HK-2 (cell line): Measurements from ENCODE around the gene SMAD6.
A peak's percentile ranks its signal among the peaks of the same experiment; 100 is the strongest.

Experiments used
- DNase-seq: peaks from one replicate; pipeline ENCODE4 v3.0.0-alpha.2; 2018; ENCODE audit not compliant: unreplicated experiment

SMAD6 gene

GRCh38 chr15:66758844-66759243 lies 56.8 kb downstream of the SMAD6 start:
- no peak for DNase-seq

DNA sequence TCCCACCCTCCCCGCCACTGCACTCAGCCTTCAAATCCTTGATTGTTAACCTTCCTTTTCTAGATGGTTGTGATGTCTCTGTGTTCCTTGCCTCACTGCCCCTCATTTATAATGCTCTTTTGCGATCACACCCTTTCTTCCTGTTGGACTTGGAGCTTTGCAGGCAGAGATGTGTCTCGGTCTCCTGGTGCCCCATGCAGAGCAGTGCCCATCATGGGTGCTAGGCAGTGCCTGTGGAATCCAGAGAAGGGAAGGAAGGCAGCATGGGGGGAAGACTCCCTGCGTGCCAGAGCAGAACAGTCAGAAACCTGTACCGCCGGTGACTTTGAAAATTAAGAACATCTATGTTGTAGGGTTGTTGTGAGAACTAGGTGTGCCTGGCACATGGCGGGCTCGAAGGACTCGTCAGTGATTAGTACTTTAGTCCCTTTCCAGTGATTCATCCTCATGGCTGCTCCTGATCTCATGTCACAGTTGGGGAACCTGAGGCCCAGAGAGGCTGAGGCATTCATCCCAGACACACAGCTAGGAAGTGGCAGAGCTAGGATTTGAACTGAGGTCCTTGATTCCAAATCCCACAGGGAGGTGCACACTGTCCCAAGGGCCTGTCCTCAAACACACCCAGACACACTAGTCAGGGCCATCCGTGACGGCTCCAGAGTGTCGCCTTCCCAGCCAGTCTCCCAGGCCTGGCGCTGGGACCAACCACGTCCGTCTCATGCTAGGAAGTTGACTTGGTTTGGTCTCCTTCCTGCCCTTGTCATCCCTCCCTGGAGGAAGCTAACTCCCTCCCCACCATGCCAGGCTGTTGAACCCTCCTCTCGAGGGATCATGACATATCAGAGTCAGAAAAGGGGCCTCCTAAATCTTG lies 58.3 kb downstream of the SMAD6 start:
- DNase-seq: no peak

DNA sequence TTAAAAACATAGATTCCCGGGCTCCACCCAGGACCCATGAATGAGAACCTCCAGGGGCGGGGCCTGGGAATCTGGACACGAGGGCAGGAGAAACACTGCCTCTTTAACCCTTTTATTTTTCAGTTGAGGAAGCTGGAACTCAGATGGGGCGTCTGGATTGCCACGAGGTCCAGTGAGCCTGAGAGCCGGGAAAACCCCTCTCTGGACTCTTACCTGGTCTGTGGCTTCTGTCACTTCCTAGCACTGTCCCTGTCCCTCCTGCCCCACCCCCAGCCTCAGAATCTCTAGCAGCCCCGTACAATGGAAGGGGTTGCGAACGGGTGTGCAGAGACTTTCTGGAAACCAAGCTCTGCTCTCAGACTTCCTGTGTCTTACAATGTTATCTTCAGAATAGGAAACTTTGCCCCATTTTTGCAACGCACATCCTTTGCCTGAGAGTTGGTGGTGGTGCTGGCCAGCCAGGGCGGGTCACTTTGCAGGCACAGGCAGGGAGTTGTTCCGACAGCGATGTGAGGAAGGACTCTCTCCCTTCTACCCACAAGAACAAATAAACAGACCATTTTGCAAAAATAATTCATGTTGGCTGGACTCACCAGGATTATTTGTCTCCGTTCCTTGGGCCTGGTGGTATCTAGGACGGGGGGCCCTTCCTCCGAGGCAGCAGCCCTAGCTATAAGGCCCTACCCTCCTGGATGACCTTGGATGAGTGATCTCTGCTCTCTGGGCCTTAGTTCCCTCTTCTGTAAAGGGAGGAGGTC lies 59.1 kb downstream of the SMAD6 start:
- DNase-seq: no peak

DNA sequence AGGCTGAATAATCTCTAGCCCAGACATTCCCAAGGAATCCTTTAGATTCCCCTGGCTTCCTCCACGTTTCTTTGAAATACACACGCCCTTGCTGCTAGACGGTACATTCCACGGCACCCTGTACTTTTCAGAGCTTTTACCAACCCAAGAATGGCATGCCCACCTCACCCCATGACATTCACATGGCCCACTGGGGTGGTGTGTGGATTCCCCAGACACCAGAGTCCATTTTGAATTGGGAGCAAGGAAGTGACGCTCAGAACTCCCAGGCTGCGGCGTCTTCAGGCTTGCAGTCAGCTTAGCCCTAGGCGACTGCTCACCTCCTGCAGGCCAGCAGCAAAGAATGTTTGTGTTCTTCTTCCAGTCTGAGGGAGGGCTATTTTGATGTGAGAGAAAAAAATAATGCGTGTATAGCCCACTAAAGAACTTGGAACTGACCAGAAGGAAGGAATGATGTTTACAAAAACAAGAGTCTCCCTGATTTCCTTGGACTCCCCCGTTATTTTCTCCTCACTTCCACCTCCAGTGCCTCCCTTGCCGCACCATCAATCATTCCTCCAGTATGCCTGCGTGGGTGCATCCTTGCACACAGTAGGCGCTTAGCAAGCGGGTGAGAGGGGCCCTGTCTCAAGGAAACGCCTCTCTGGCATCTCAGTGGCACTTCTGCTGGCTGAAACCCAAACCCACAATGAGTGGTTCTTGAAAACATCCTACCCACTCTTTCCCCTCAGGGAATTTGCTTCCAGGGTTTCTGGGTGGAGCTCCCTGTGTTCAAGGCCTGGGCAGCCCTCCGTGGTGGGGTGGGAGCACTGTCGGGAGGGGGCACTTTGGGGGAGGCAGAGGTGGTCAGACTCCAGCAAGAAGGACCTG lies 59.9 kb downstream of the SMAD6 start:
- DNase-seq: no peak

DNA sequence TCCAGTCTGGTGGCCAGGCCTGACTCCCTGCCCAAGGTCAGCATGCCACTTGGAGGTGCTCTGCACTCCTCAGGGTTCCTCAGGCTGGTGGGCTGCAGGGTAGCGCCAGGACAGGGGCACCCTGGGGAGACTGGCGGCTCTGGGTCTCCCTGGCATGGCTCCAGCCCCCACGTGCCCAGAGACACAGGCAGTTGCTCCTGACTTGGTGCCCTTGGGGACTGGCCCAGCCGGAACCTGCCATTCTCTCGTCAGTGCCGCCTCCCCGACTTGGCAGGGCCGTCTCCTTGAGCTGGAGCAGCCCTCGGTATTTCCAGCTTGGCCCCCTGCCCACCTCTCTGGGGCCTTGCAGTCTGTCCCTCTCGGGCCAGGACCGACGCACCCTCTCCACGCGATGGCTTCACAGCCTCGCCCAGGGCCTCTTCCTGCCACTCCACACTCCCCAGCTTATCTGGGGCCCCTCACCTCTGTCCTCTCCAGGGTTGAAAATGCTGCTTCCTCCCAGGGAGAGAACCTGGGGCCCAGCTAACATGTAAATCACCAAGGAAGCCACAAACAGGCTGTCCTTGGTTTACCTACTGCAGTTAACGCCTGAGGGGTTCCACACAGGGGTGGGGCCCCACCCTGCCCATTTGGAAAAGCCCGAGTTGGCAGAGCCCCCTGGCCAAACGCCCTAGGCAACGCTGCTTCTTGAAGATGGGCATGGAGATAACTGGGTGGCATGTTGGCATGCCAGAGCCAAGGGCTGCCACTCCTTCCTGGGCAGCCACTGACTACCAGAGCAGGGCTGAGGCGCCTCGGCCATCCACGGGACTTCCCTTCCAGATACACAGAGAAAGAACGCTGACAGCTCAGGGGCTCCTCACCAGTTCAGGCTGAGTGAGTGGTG lies 61.4 kb downstream of the SMAD6 start:
- no peak for DNase-seq

GRCh38 chr15:66764072-66764786 lies 62.2 kb downstream of the SMAD6 start:
- no peak for DNase-seq

GRCh38 chr15:66765478-66766281 lies 63.6 kb downstream of the SMAD6 start:
- DNase-seq: peak; percentile 92

- DNase-seq: no peak
These were observed 64.5 kb downstream of the SMAD6 start for GRCh38 chr15:66766282-66767230.

- DNase-seq: no peak
These were observed 65.2 kb downstream of the SMAD6 start for GRCh38 chr15:66767240-66767659.

DNA sequence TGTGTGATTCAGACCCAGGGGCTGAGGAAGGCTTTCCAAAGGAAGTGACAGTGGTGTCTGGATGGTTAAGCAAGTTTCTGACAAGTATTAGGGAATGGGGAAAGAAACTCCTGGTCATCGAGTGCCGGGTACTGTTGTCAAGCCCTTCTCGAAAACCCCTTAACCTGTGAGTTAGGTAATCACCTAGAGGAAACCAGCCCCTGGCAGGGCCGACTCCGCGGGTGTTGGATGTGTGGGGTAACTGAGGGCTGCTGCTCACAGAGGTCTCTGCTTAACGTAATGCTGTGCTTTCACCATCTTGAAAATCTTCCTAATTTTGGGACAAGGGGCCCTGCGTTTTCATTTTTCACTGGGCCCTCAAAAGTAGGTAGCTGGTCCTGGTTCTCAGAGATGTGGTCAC lies 67.0 kb downstream of the SMAD6 start:
- DNase-seq: no peak

DNA sequence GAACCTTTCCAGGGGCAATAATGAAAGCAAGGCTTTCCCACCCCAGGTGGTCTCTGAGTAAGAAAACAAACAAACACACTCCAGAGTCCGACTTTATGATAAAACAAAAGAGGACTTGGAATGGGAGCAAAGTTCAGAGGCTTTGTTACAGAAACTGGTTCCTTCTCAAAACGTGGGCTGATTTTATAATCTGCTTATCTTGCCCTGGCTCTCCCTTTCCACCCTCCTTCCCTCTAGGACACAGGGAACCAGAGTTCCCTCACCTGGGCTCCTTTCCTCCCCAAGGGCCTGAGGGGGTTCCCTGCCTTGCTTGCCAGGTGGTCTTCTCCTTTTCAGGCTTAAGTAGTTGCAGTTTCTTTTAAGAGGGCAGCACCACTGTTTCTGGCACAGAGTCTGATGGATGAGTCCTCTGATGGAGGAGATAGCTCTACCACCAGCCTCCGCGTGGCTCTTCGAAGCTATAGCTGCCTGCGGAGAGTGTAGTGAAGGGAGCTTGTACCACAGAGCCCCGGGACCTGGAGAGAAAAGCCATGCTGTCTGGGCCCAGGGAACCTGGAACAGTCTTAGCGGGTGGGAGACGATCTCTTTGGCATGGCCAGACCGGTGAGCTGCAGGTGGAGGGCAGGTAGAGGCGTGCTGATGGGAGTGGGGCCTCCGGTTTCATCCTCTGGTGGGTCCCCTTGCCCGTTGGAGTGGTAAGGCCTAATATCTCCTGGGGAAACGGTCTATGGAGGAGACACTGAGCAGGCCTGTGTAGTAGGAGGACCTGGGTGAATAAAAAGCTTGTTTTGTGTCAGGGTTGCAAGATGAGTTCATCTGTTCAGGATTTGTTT lies 68.7 kb downstream of the SMAD6 start:
- no peak for DNase-seq

GRCh38 chr15:66771351-66771650 lies 69.3 kb downstream of the SMAD6 start:
- DNase-seq: no peak

DNA sequence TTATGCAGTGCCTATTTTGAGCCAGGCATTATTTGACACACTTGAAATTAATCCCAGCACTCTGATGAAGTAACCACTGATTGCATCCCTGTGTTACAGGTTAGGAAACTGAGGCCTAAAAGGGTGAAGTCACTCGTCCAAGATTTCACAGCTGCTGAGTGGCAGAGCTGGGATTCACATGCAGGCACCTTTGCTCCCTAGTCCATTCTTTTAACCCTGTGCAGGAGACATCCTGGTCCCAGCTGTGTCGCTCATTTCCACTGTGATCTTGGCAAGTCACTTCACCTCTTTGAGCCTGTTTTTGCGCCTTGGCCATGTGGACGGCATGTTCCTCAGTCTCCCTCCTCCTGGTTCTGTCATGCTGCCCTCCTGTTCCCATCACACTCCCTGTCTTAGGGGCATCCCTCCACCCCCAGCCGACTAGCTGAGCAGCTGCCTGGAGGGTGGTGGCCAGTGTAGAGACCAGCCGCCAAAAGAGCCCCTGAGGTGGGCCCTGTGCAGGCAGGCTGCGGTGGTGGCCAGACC lies 70.6 kb downstream of the SMAD6 start:
- no peak for DNase-seq

DNA sequence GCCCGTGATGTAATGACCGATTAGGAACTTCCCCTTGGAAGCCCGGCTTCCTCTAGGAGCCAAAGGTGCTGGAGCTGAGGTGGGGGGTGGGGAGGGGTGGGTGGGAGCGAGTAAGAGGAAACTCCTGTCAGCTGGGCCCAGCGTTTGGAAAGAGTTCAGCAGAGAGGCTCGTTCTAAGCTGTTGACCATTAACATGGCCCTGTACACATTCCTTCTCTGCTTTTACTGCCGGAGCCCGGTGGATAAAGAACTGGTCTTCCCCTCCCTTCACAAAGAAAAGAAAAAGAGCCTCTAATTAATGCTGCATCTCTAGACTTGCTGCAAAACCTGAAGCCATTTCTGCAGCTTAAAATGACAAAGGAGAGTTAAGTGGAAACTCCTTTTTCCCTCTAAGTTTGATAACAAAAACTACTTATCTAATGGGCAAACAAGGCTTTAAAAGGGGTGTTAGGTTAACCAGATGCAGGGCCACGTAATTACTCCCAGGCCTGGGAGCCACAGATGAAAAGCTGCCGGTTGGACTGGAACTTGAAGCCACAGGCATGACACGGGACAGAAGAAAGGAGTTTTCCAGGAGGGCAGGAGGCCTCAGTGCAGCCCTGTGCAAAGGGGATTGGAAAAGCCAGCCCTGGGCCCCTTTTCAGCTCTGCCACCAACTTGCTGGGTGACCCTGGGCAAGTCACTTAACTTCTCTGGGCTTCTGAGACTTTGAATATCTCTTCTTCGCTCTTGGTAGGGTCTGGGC lies 71.3 kb downstream of the SMAD6 start:
- peak; percentile 61 for DNase-seq

- DNase-seq: peak; percentile 83
These were observed 72.2 kb downstream of the SMAD6 start for GRCh38 chr15:66774001-66774814.
